ENCODE data around the gene SEC14L1. TPM values are rescaled to one million over a fixed set of nuclear protein-coding genes. Genes with fewer than 3 reads are reported as not detected.
"Not testable (repeated sequence)": the region's sequence is repeated elsewhere in the genome, so short reads cannot be mapped to it uniquely, and the experiment has no call there.

Gene SEC14L1
- polyA plus RNA-seq, 1 donor = 71.5 TPM

DNA sequence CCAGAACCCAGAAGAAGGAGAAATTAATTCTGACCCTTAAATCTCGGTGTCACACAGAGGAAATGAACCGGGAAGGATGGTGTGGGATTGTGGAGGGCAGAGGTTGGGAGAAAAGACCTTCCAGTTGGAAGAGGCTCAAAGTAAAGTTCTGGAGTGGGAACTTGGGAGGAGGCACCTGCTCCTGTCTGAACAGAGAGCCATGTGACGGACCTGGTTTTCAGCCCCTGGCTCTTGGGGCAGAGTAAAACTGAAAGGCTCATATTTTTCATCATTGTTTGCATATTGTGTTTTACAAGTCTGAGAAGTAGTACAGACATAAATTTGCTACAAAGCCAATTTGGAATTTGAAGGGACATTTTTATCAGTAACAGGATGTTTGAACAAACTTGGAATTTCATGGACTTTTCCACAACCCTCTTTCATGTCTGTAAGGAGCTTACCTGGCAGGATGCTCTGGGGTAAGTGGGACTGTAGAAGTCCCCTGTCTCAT lies 24.4 kb upstream of the SEC14L1 start:
- no peak for DNase-seq (ENCODE audit: low read depth)

DNA sequence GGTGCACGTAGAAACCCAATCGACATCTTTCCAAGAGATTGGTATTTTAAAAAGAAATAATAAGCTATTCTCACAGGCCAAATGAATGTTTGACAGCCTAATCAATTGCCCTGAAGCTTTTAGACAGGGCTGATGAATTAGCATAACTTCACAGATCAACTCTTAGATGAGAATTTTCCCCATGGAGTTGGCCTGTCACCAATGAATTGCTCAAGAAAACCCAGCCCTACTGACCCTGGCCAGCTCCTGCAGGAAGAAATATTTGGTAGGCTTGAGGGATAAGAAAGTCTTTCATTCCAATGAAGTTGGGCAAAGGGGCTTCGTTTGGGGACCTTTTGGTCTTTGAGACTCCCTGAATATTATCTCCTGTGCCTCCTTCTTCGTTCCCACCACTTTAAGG lies 23.4 kb upstream of the SEC14L1 start:
- DNase-seq (ENCODE audit: low read depth) = no peak

DNA sequence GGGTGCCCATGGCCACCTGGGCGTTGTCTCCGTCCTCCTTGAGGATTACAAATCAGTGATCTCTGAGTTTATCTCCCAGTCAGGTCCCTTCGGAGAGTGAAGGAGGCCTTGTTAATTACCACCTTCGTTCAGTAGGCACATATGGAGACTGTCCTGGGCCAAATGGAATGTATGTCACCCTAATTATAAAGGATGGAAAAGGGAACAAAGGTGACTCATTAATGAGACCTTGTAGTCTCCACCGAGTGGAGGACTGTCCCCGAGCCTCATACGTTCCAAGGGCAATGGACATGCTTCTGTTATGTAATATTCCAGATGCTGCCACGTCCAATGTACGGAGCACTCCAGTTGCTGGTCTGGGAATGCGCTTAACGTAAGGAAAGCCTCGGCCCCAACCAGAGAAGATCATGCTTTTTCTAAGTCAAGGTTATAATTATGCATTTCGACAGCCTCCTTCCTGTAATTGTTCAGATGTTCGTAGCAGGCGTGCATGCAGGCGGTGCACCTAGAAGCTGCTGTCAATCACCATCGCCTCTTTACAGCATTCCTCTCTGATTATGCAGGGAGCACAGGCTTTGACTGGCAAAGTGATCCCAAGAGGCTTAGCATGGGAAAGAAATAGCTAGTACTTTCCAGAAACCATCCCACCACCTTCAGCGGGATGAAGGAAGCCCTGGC lies 22.4 kb upstream of the SEC14L1 start:
- no peak for DNase-seq (ENCODE audit: low read depth)

DNA sequence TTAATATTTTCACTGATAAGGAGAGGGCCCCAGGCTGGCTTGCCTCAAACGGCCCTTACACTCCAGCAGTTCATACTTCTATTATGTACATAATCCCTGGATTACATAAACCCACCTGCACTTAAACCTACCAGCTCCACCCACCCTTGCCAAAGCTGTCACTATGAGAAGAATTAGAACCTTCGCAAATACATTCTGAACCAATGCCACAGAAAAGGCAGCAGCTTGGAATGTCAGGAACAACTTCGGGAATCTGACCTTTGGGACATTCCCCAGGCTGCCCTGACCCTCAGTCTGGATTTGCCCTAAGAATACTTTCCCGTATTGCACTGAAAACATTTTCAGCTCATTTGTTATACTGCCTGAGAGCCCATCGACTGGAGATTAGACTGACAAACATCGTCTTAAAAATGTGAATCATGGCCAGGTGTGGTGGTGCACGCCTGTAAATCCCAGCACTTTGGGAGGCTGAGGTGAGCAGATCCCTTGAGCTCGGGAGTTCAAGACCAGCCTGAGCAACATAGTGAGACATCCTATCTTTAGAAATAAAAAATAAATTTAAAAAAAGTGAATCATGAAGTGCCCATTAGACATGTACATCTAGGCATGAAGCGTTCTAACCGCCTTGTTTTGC lies 21.0 kb upstream of the SEC14L1 start:
- no peak for DNase-seq (ENCODE audit: low read depth)

DNA sequence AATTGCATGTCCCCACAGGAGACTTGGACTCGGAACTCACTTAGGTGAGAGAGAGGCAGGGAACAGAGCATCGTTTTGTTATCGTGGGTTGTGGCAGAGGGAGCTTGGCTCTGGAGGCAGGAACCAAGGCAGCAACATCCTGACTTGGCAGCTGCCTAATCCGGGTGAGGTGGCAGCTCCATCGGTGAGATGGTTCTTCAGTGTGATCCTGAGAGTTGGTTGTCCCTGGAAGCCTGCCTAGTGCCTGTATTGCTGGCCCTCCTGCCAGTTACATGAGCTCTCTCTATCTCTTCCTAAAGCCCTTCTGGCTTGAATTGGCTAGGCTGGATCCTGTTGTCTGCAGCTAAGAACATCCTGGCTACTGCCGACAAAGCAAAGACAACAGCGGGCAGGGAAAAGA lies 19.9 kb upstream of the SEC14L1 start:
- no peak for DNase-seq (ENCODE audit: low read depth)

DNA sequence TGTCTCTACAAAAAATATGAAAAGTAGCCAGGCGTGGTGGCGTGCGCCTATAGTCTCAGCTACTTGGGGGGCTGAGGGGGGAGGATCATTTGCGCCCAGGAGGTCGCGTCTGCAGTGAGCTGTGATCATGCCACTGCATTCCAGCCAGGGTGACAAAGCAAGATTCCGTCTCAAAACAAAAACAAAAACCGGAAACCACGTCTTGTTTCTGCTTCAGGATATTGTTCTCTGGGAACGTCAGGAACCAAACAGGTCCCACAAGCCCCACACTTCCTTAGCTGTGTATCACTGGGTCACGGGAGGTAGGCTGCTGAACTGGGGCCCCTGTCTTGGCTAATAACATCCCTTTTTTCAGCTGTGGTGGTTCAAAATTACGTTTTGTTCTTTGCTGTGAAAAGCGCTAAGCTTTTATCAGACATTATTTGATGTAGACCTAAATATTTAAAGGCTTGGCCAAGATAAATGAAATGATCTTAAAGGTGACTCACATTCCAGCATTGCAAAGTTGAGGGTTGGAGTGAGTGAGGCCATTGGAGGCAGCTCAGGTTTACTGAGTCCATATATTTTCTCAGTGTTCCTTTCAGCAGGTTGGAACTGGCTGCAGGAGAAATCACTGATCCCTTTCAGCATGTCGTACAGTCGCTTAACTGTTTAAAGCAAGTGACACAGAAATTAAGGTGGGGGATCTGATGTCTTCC lies 16.4 kb upstream of the SEC14L1 start:
- DNase-seq (ENCODE audit: low read depth) = no peak

DNA sequence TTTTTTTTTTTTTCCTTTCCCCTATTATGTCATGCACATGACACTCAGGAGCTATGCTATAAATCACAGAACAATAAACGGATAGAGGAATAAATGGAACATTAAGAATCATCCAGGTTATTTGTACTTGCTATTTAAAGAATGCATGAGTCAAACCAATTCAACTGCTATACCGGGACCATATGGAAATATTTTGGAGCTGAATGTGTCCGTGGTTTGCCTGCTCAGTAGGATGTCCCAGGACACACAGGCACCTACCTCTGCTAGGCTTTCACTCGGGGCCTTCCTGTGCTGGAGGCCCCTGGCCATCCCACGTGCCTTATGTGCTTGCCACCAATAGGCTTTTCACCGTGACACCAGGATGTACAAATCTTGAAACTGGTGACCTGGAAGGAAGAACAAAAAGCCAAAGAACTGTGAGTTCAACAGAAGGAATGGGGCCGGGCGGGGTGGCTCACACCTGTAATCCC lies 15.3 kb upstream of the SEC14L1 start:
- no peak for DNase-seq (ENCODE audit: low read depth)

DNA sequence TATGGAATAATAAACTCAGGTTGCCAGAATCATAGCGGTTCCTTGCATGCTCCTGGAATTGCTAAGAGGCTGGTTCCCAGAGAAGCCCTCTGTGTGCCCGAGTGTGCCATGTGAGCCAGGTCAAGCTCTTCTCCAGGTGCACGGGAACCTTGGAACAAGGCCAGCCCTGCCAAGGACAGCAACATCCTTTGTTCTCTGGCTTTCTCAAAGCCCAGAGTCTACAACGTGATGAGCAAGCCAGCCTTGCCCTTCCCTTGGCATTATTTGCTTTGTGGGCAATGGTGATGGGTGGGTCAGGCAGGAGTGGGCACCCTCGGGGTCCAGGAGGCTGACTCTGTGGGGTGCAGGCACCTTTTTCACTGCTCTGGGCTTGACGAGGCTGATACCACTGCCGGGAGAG lies 14.2 kb upstream of the SEC14L1 start:
- DNase-seq (ENCODE audit: low read depth) = no peak

DNA sequence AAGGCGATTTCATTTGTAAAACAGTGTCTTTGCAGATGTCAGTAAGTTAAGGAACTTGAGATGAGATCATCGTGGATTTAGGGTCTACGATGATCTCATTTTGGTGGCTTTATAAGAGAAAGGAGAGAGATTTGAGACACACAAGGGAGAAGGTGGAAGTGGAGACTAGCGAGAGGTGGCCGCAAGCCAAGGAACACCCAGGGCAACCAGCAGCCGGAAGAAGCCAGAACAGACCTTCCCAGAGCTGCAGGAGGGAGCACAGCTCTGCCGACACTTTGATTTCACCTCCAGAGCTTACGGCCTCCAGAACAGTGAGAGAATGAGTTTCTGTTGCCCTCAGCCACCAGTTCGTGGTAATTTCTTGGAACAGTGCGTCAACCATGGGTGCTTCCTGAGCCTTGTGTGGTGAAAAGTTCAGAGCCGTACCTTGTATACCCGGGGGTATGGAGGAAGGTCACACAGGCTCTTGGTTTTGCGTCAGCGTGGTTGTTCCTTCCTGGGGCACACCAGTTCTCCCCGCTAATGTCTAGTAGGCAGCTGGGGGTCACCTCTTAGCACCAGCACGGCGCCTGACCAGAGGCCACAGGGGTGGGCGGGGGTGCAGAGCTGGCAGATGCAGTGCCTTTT lies 12.9 kb upstream of the SEC14L1 start:
- no peak for DNase-seq (ENCODE audit: low read depth)

DNA sequence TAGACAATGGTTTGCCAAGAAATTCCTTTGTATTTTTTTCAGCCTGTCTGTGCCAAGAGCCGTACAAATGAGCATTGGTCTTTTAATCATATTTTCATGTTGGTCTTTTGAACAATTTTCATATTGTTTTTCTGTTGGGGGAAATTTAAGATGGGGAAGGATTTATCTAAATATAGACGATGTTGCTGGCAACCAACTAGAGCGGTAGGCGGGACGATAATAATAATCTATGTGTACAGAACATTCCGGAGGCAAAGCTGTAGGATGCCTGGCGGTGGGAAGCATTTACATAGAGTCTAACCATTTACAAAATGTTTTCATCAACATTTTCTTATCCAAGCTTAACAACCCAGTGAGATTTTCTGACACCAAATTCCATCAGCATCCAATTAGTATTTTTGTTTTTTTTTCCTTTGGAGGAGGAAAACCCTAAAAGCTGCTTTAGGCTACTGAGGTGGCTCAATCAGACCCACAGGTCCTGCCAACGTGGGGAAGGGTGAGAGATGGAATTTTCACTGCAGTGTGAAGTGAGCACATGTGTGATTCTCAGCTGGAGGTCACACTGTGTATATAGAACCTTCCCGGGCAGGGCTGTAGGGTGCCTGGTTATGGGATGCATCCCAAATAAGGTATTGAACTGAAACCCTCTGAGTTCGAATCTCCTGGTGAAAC lies 11.7 kb upstream of the SEC14L1 start:
- no peak for DNase-seq (ENCODE audit: low read depth)

DNA sequence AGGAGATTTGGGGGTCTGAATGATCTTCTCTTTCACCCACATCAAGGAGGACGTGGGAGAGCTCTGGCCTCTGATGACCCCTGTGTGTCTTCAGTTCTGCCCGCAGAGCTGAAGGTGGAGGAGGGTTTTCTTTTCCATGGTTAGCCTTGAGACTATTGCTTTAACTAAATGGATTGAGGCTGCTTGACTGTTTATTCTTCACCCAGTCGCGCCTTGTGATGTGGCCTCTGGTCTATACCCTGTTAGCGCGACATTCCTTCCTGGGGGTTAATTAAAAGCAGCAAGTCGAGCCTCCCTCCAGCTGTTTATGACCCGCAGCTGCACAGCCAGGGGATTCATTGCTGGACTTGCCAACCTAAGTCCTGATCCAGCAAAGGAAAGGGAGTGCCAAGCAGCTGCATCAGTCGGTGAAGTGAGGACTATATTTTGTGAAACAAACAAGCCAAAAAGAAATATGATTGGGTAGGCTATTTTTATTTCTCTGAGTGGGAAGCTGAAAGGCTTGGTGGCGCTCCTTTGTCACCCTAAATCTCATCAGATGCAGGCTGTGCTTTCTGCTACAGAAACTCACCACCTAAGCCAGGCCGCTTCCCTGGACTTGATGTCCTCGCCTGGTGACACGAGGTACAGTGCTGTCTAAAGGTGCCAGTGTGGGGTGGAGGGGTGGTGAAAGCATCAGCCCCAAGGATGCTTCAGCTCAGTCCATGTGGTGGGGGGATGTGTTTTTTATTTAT lies 11.0 kb upstream of the SEC14L1 start:
- no peak for DNase-seq (ENCODE audit: low read depth)

DNA sequence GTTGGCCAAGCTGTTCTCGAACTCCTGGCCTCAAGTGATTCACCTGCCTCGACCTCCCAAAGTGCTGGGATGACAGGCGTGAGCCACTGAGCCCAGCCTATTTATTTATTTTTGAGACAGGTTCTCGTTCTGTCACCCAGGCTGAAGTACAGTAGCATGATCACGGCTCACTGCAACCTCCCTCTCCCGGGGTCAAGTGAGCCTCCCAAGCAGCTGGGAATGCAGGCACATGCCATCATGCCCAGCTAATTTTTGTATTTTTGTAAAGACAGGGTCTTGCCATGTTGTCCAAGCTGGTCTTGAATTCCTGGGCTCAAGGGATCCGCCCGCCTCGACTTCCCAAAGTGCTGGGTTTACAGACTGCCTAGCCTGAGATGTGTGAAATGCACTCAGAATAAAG lies 10.2 kb upstream of the SEC14L1 start:
- no peak for DNase-seq (ENCODE audit: low read depth)

DNA sequence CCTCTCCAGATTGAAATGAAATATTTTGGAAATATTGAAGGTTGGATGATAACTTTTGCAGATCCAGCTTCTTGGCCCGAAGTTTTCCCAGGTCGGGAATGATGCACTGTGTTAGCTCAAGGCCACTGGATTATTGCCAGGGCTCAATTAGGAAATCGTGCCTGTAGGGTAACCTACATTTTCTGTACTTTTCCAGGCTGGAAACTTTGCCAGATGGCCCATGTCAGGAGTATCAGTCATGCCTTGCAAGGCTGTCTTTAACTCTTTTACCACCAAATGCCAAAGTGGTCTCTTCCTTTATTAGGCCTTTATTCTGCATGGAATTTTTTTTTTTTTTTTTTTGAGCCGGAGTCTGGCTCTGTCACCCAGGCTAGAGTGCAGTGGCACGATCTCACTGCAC lies 8.9 kb upstream of the SEC14L1 start:
- peak; percentile 89 for DNase-seq (ENCODE audit: low read depth)

DNA sequence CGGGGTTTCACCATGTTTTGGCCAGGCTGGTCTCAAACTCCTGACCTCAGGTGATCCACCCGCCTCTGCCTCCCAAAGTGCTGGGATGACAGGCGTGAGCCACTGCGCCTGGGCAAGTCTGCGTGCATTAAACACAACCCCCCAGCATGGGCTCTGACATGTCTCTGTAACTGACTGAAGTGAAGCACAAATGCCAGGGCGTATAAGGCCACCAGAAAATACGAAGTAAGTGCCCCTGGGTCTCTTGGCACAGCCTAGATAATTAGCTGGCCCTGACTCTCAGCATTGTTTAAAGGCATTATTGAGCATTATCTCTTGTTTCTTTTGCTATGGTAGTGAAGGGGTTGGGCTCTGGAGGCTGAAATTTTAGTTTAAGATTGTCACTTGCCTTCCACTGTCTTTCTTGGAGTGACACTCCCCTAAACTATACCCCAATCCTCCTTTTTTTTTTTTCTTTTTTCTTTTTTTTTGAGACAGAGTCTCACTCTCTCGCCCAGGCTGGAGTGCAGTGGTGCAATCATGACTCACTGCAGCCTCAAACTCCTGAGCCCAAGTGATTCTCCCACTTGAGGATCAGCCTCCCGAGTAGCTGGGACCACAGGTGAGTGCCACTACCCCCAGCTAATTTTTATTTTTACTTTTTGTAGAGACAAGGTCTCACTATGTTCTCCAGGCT lies 8.2 kb upstream of the SEC14L1 start:
- no peak for DNase-seq (ENCODE audit: low read depth)

DNA sequence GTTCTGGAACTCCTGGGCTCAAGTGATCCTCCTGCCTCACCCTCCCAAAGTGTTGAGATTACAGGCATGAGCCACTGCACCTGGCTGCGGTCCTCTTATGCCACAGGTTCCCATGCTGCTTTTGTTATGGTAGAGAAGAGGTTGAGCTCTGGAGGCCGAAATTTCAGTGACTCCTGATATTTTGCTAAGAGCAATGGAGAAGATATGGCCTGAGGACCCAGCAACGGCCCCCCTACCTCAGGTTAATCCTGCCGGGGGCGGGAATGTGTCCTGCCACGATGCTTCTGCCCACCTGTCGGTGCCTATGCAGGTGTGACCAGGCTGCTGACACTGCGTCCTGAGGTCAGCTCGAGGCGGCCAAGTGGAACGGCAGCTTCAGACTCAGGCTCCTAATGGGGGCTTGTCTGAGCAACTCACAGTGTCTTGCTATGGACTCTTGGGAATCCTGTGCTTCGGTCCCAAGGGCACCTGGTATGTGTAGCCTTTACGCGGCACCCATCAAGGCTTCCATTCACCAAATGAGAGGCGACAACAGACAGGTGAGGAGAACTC lies 7.6 kb upstream of the SEC14L1 start:
- DNase-seq (ENCODE audit: low read depth) = no peak

DNA sequence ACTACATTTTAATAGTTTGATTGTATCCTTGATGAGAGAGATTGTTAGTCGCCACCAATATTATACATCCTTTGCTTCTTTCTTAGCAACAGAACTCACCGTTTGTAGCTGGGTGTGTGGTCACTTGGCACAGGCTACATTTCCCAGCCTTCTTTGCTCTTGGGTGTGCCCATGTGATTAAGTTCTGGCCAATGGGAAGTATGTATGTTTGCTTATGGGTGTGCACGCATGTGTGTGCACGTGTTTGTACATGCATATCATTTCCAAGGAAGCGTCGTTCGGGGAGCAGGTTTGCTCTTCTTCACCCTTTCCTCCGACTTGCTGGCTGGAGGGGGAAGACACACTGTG lies 4.4 kb upstream of the SEC14L1 start:
- no peak for DNase-seq (ENCODE audit: low read depth)

DNA sequence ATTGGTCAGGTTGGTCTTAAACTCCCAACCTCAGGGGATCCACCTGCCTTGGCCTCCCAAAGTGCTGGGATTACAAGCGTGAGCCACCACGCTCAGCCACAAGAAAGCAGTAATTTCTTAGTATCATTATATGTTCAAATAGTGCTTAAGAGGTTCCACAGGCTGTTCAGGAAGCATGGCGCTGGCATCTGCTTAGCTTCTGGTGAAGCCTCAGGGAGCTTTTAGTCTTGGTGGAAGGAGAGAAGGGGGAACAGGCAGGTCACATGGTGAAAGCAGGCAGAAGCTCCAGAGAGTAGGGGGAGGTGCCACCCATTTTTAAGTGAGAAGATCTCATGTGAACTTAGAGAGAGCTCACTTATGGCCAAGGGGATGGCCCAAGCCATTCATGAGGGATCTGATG lies 3.7 kb upstream of the SEC14L1 start:
- DNase-seq (ENCODE audit: low read depth) = no peak

DNA sequence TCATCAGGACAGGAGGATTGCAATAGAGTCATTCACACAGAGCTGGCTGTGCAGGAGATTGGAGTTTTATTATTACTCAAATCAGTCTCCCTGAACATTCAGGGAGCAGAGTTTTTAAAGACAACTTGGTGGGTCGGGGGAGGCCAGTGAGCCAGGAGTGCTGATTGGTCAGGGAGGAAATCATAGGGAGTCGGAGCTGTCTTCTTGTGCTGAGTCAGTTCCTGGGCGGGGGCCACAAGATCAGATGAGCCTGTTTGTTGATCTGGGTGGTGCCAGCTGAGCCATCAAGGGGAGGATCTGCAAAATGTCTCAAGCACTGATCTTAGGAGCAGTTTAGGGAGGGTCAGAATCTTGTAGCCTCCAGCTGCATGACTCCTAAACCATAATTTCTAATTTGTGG lies 2.9 kb upstream of the SEC14L1 start:
- DNase-seq (ENCODE audit: low read depth) = not testable (repeated sequence)

DNA sequence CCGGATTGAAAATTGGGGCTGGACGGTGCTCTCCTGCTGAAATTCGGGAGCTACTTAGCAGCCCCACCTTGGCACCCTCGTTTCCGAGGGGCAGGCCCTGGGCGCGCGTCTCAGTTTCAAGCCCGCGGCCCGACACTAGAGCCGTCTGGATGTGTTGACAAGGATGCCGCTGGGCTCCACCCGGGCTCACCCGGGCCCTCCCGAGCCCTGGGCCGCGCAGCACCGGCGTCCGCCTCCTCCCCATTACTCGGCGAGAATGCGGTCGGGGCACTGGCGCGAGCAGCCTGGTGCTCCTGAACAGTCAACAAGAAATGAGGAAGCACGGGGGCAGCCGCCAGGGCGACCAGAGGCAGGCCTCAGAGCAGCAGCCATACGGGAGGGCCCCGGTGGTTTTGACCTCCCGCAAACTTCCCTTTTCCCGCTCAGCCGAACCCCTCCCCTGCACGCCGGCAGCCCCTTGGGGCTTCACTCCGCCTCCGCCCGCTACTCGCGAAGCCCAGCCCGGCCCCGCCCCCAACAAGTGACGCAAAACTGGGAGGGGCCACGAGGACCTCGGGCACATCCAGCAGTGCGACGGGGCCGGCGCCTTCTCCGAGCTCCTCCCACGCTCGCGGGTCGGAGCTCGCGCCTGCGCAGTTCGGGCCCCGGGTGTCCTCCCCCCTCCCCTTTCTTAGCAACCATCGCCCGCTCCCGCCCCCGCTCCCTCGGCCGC lies 447 bp upstream of the SEC14L1 start:
- peak; percentile 91 for DNase-seq (ENCODE audit: low read depth)

Measured in forelimb muscle (tissue), 1 donor.